ENCODE measurements around the gene TMCC1.

TMCC1 gene

GRCh38 chr3:129673897-129674797 lies 219.4 kb downstream of the TMCC1 start:
- no peak for DNase-seq

GRCh38 chr3:129673012-129673411 lies 220.5 kb downstream of the TMCC1 start:
- no peak for DNase-seq

GRCh38 chr3:129672412-129672811 lies 221.1 kb downstream of the TMCC1 start:
- no peak for DNase-seq

GRCh38 chr3:129665024-129665768 lies 228.3 kb downstream of the TMCC1 start:
- peak; percentile 75 for DNase-seq

- peak; percentile 26 for DNase-seq
Observed at GRCh38 chr3:129663930-129664646, 229.4 kb downstream of the TMCC1 start.

GRCh38 chr3:129663045-129663446 lies 230.5 kb downstream of the TMCC1 start:
- DNase-seq: peak; percentile 28

- no peak for DNase-seq
Observed at GRCh38 chr3:129662191-129662608, 231.3 kb downstream of the TMCC1 start.

GRCh38 chr3:129661766-129662165 lies 231.7 kb downstream of the TMCC1 start:
- no peak for DNase-seq

- no peak for DNase-seq
Observed at GRCh38 chr3:129658110-129658843, 235.2 kb downstream of the TMCC1 start.

GRCh38 chr3:129657261-129658046 lies 236.1 kb downstream of the TMCC1 start:
- peak; percentile 22 for DNase-seq

GRCh38 chr3:129656659-129657247 lies 236.8 kb downstream of the TMCC1 start:
- DNase-seq: no peak

- DNase-seq: no peak
Observed at GRCh38 chr3:129655291-129655700, 238.2 kb downstream of the TMCC1 start.

GRCh38 chr3:129654131-129654530 lies 239.4 kb downstream of the TMCC1 start:
- DNase-seq: peak; percentile 13

- DNase-seq: no peak
Observed at GRCh38 chr3:129653019-129653418, 240.5 kb downstream of the TMCC1 start.

- DNase-seq: peak; percentile 65
Observed at GRCh38 chr3:129651435-129652202, 241.9 kb downstream of the TMCC1 start.

GRCh38 chr3:129650256-129650872 lies 243.1 kb downstream of the TMCC1 start:
- peak; percentile 69 for DNase-seq

GRCh38 chr3:129648391-129648790 lies 245.1 kb downstream of the TMCC1 start:
- DNase-seq: no peak

- DNase-seq: no peak
Observed at GRCh38 chr3:129645286-129645685, 248.2 kb downstream of the TMCC1 start.

GRCh38 chr3:129644836-129645235 lies 248.7 kb downstream of the TMCC1 start:
- DNase-seq: no peak

Measured in HCEC 1CT (cell line).